Lung (tissue), 12 donors: ENCODE results near the gene TMEM164. TPM values are rescaled to one million over a fixed set of nuclear protein-coding genes. Genes with fewer than 3 reads are reported as not detected.
A peak's percentile ranks its signal among the peaks of the same experiment; 100 is the strongest.

ENCODE experiments used
- ATAC-seq: fragments of 200-7000 bp; cut with Tn5 transposase; one replicate; pipeline ENCODE4 v1.9.1; 2020; ENCODE audit warnings: moderate number of reproducible peaks; ENCODE audit not compliant: insufficient read depth, low FRiP score
- DNase-seq, 3 donors: peaks; one replicate each; pipeline ENCODE4 v3.0.0-alpha.2; 2013 to 2017
- H3K27ac ChIP-seq, 2 donors: one replicate each; pipeline ENCODE4 v1.5.1; 2013; ENCODE audit warnings: mild to moderate bottlenecking in 2 of 2, moderate library complexity in 2 of 2, control low read depth in 1 of 2, inconsistent platforms in 1 of 2, low read depth in 1 of 2, low read length in 1 of 2
- H3K27me3 ChIP-seq, 3 donors: one replicate each; pipeline ENCODE4 v1.5.1; 2013; ENCODE audit warnings: low read length in 2 of 3; ENCODE audit not compliant: control insufficient read depth in 3 of 3, insufficient read depth in 3 of 3
- H3K36me3 ChIP-seq, 4 donors: one replicate each; pipeline ENCODE4 v1.5.1; 2013; ENCODE audit warnings: low read length in 4 of 4, mild to moderate bottlenecking in 1 of 4, moderate library complexity in 1 of 4; ENCODE audit not compliant: control insufficient read depth in 4 of 4, insufficient read depth in 4 of 4
- H3K4me1 ChIP-seq, 5 donors: one replicate each; pipeline ENCODE4 v1.5.1; 2013; ENCODE audit warnings: low read length in 5 of 5, mild to moderate bottlenecking in 2 of 5, moderate library complexity in 1 of 5; ENCODE audit not compliant: control insufficient read depth in 5 of 5, insufficient read depth in 5 of 5
- H3K4me3 ChIP-seq: one replicate; pipeline ENCODE4 v1.5.1; 2013; ENCODE audit warnings: mild to moderate bottlenecking, control low read depth, moderate library complexity
- H3K9ac ChIP-seq, 2 donors: one replicate each; pipeline ENCODE4 v1.5.1; 2013; ENCODE audit warnings: low read length in 2 of 2, control low read depth in 1 of 2; ENCODE audit not compliant: insufficient read depth in 1 of 2
- H3K9me3 ChIP-seq, 4 donors: one replicate each; pipeline ENCODE4 v1.5.1; 2013; ENCODE audit warnings: low read length in 3 of 4, mild to moderate bottlenecking in 1 of 4, moderate library complexity in 1 of 4; ENCODE audit not compliant: control insufficient read depth in 4 of 4, insufficient read depth in 3 of 4
- CTCF ChIP-seq: IDR thresholded peaks from 2 replicates; pipeline ENCODE4 v1.5.1; 2012; ENCODE audit warnings: mild to moderate bottlenecking; ENCODE audit errors: control extremely low read depth, extremely low read depth
- WGBS, 2 donors: extraction: QIAGEN DNeasy Blood & Tissue Kit; methylation state at CpG; one replicate each; pipeline ENCODE4 v1.1.7; 2013; 5-methylcytosine and 5-hydroxymethylcytosine counted together
- polyA plus RNA-seq, 2 donors: library from polyadenylated mRNA; stranded (reverse); fragments of 200-250 nt; gene quantifications; one replicate each; pipeline ENCODE4 v1.2.1, GENCODE V29; 2013
- total RNA-seq, 2 donors: library from RNA; depleted of rRNA in 1 of 2; stranded (reverse); fragments of >200 nt in 1 of 2; gene quantifications; one replicate each; pipeline ENCODE4 v1.2.1, GENCODE V29; 2014 to 2021
- donor health status: control.
- donor health status: control.
- donor health status: Bipolar disorder and iron deficiency.
- donor health status: healthy.
- donor health status: DM: yes; HTN: yes; CAD: no.

TMEM164 gene
- total and polyA plus RNA-seq, 4 donors = 22.4 to 87.0 (median 38.0) TPM

GRCh38 chrX:110056419-110056818 is 53.5 kb downstream of the TMEM164 start:
- H3K27ac ChIP-seq = no peak overlapping the region
- no peak for TF ChIP-seq CTCF
- H3K36me3 ChIP-seq = peaks cover 0 to 9% (median 2%) of the 10 kb centered on the region in 4 donors

GRCh38 chrX:110059410-110059809 is 56.5 kb downstream of the TMEM164 start:
- WGBS, 2 donors = 73 to 98% methylated on average over 3 of the region's 3 CpGs
- peaks cover 0 to 15% (median 0%) of the 10 kb centered on the region in 5 donors for H3K4me1 ChIP-seq
- peaks cover 0 to 16% (median 6%) of the 10 kb centered on the region in 3 donors for H3K27me3 ChIP-seq
- H3K9ac ChIP-seq = no peak overlapping the region
- peaks cover 0 to 2% (median 0%) of the 10 kb centered on the region in 4 donors for H3K9me3 ChIP-seq
- DNase-seq = no peak
- H3K36me3 ChIP-seq = peaks cover 0 to 3% (median under 1%) of the 10 kb centered on the region in 4 donors
- no peak for ATAC-seq
- no peak for TF ChIP-seq CTCF
- peak overlapping the region in 1 of 2 donors; percentile 33 for H3K27ac ChIP-seq
- H3K4me3 ChIP-seq = no peak overlapping the region

More at GRCh38 chrX:110056419-110056818, 53.5 kb downstream of the TMEM164 start:
- peaks cover 0 to 3% (median 0%) of the 10 kb centered on the region in 5 donors for H3K4me1 ChIP-seq
- H3K27me3 ChIP-seq = peaks cover 0 to 21% (median 13%) of the 10 kb centered on the region in 3 donors
- no peak overlapping the region for H3K9ac ChIP-seq
- no peak overlapping the region for H3K4me3 ChIP-seq
- ATAC-seq = no peak
- DNase-seq = no peak
- WGBS, 2 donors = 82 to 83% methylated on average over 1 of the region's 1 CpG
- peaks cover 0 to 2% (median 0%) of the 10 kb centered on the region in 4 donors for H3K9me3 ChIP-seq

GRCh38 chrX:110060317-110060716 is 57.4 kb downstream of the TMEM164 start:
- Histone ChIP-seq H3K9me3 (peaks cover 0 to 2% (median 0%) of the 10 kb centered on the region in 4 donors), H3K4me1 (peaks cover 0 to 15% (median 0%) of the 10 kb centered on the region in 5 donors), H3K27me3 (peaks cover 0 to 13% (median 6%) of the 10 kb centered on the region in 3 donors), H3K4me3 (no peak overlapping the region), H3K27ac (peak overlapping the region in 1 of 2 donors; percentile 60), H3K36me3 (no peaks in the 10 kb centered on the region), H3K9ac (no peak overlapping the region)
- no peak for DNase-seq
- no peak for ATAC-seq
- no peak for TF ChIP-seq CTCF
